Calu3 (cell line): ENCODE measurements around the gene WDR83. TPM values are rescaled to one million over a fixed set of nuclear protein-coding genes. Genes with fewer than 3 reads are reported as not detected.

Experiments used
- BruUV-seq: library from RNA; stranded (reverse); fragments of 400-500 nt; replicated peaks from 2 replicates; lab custom pipeline; 2021; lab: Mats Ljungman, UMichigan
- CTCF ChIA-PET: fragments of 300-600 bp; sonication (Branson Sonifier 250); formaldehyde crosslinking; loops from one replicate; lab custom pipeline; 2022; ENCODE audit warnings: antibody characterized with exemption; lab: Charles Lee
- DNase-seq: peaks from one replicate; pipeline ENCODE4 v3.0.0; 2022
- H3K27ac Mint-ChIP-seq: one replicate; pipeline ENCODE4 v1.8.0; 2022; ENCODE audit warnings: mixed read lengths; ENCODE audit not compliant: unreplicated experiment
- H3K27me3 Mint-ChIP-seq: one replicate; pipeline ENCODE4 v1.8.0; 2022; ENCODE audit warnings: mixed read lengths; ENCODE audit not compliant: unreplicated experiment
- H3K36me3 Mint-ChIP-seq: one replicate; pipeline ENCODE4 v1.8.0; 2022; ENCODE audit warnings: mild to moderate bottlenecking, moderate library complexity, mixed read lengths; ENCODE audit not compliant: insufficient read depth, unreplicated experiment
- H3K4me1 Mint-ChIP-seq: one replicate; pipeline ENCODE4 v1.8.0; 2022; ENCODE audit warnings: mild to moderate bottlenecking, low read depth, mixed read lengths; ENCODE audit not compliant: unreplicated experiment
- H3K4me3 Mint-ChIP-seq: one replicate; pipeline ENCODE4 v1.8.0; 2022; ENCODE audit warnings: mild to moderate bottlenecking, low read depth, moderate library complexity, mixed read lengths; ENCODE audit not compliant: unreplicated experiment
- H3K9me3 Mint-ChIP-seq: one replicate; pipeline ENCODE4 v1.8.0; 2022; ENCODE audit warnings: low read depth, mixed read lengths; ENCODE audit not compliant: unreplicated experiment
- CTCF ChIP-seq: fragments of 200-600 bp; IDR thresholded peaks from one replicate; pipeline ENCODE4 v1.8.0; 2022; ENCODE audit warnings: antibody characterized with exemption; ENCODE audit not compliant: unreplicated experiment
- intact Hi-C: fragments of 100-400 bp; cut with micrococcal nuclease; formaldehyde crosslinking; loops from one replicate; pipeline ENCODE4 v1.10.0; 2022; ENCODE audit not compliant: unreplicated experiment
- total RNA-seq: library from RNA; stranded (reverse); gene quantifications from 2 replicates; pipeline ENCODE4 v1.2.3, GENCODE V29; 2022

The WDR83 gene
- total RNA-seq, 1 experiment from 2014 or later, result 10.1 TPM

- no TSS peak for BruUV-seq
- Mint-ChIP-seq H3K9me3 (no peaks in the 10 kb centered on the region), H3K4me3 (no peak overlapping the region), H3K36me3 (peaks cover 31% of the 10 kb centered on the region), H3K27ac (no peak overlapping the region), H3K4me1 (no peaks in the 10 kb centered on the region), H3K27me3 (no peaks in the 10 kb centered on the region)
- CTCF ChIA-PET, result no interaction called here
- TF ChIP-seq CTCF, result no peak
- intact Hi-C loops, result no loop called here
- DNase-seq, result no peak
Measured at GRCh38 chr19:12649941-12650340, 16.7 kb upstream of the WDR83 start.

- Mint-ChIP-seq H3K4me1 (no peaks in the 10 kb centered on the region), H3K27me3 (no peaks in the 10 kb centered on the region), H3K4me3 (no peak overlapping the region), H3K27ac (no peak overlapping the region), H3K36me3 (peaks cover 45% of the 10 kb centered on the region), H3K9me3 (no peaks in the 10 kb centered on the region)
- TF ChIP-seq CTCF, result no peak
- no TSS peak for BruUV-seq
- CTCF ChIA-PET, result no interaction called here
- no peak for DNase-seq
- intact Hi-C loops, result no loop called here
Measured at GRCh38 chr19:12652219-12652618, 14.4 kb upstream of the WDR83 start.

GRCh38 chr19:12655546-12655945, 11.1 kb upstream of the WDR83 start:
- TF ChIP-seq CTCF, result no peak
- CTCF ChIA-PET, result interaction anchor here (0.6 kb wide), 1 partner anchor 258 kb away, joined by 3 read pairs; no protein-coding TSS in a partner anchor
- Mint-ChIP-seq H3K36me3 (peaks cover 38% of the 10 kb centered on the region), H3K9me3 (no peaks in the 10 kb centered on the region), H3K4me1 (no peaks in the 10 kb centered on the region), H3K4me3 (no peak overlapping the region), H3K27me3 (no peaks in the 10 kb centered on the region), H3K27ac (no peak overlapping the region)
- DNase-seq, result no peak
- no TSS peak for BruUV-seq
- intact Hi-C loops, result no loop called here

- CTCF ChIA-PET, result no interaction called here
- H3K27ac Mint-ChIP-seq, result no peak overlapping the region
- H3K9me3 Mint-ChIP-seq, result no peaks in the 10 kb centered on the region
- no TSS peak for BruUV-seq
- H3K4me1 Mint-ChIP-seq, result no peaks in the 10 kb centered on the region
- H3K36me3 Mint-ChIP-seq, result peaks cover 38% of the 10 kb centered on the region
- TF ChIP-seq CTCF, result no peak
- intact Hi-C loops, result no loop called here
- H3K4me3 Mint-ChIP-seq, result no peak overlapping the region
- no peak for DNase-seq
- no peaks in the 10 kb centered on the region for H3K27me3 Mint-ChIP-seq
Measured at GRCh38 chr19:12656899-12657571, 9.6 kb upstream of the WDR83 start.
